ENCODE results near the gene HRH2.

GRCh38 chr5:175690586-175690985 lies 32.7 kb downstream of the HRH2 start:
- TF ChIP-seq CTCF (conservative IDR thresholded peaks at IDR 0.05 in 1 of 2, IDR thresholded peaks at IDR 0.05 in 1 of 2; ENCODE audit: low read depth in 1 of 2, low read length in 2 of 2) (no peak), EZH2 (IDR thresholded peaks at IDR 0.05; ENCODE audit: low read length, missing control alignments) (no peak)

All from fibroblast of lung (primary cell).